ENCODE measurements around the gene ACSS3.

Gene ACSS3

GRCh38 chr12:81083906-81084513 lies 6.1 kb downstream of the ACSS3 start:
- CTCF ChIA-PET: no interaction called here
- 94% methylated on average over 6 of the region's 7 CpGs for WGBS (ENCODE audit: insufficient coverage)
- no peak overlapping the region for H3K4me3 ChIP-seq (ENCODE audit: control insufficient read depth in 1 of 7, extremely low read depth in 1 of 7, insufficient read depth in 4 of 7, low read depth in 2 of 7, low read length in 6 of 7)

GRCh38 chr12:81084811-81085350 lies 7.0 kb downstream of the ACSS3 start:
- H3K27me3 ChIP-seq (replicated peaks in 2 of 5; ENCODE audit: control insufficient read depth in 4 of 5, insufficient read depth in 5 of 5, low read length in 4 of 5): no peaks in the 10 kb centered on the region
- no peak overlapping the region for H3K4me3 ChIP-seq (ENCODE audit: control insufficient read depth in 1 of 7, extremely low read depth in 1 of 7, insufficient read depth in 4 of 7, low read depth in 2 of 7, low read length in 6 of 7)
- H3K27ac ChIP-seq (ENCODE audit: insufficient read depth in 1 of 2, low read depth in 1 of 2, low read length in 2 of 2, poor library complexity in 1 of 2, severe bottlenecking in 2 of 2): no peak overlapping the region
- no peaks in the 10 kb centered on the region for H3K36me3 ChIP-seq (ENCODE audit: control insufficient read depth in 4 of 4, insufficient read depth in 4 of 4, low read length in 3 of 4)
- no peaks in the 10 kb centered on the region for H3K9me3 ChIP-seq (ENCODE audit: control extremely low read depth in 1 of 5, control insufficient read depth in 4 of 5, insufficient read depth in 2 of 5, low read depth in 1 of 5, low read length in 4 of 5)
- CTCF ChIA-PET: no interaction called here
- H3K4me1 ChIP-seq (ENCODE audit: control extremely low read depth in 1 of 4, control insufficient read depth in 4 of 4, insufficient read depth in 4 of 4, low read length in 3 of 4): no peaks in the 10 kb centered on the region
- no CpG with 5 or more reads among the region's 1 CpG for WGBS (ENCODE audit: insufficient coverage)
- POLR2A ChIA-PET: no interaction called here
- no peak for DNase-seq

More at GRCh38 chr12:81083906-81084513, 6.1 kb downstream of the ACSS3 start:
- POLR2A ChIA-PET: no interaction called here
- DNase-seq: no peak
- Histone ChIP-seq H3K27ac (ENCODE audit: insufficient read depth in 1 of 2, low read depth in 1 of 2, low read length in 2 of 2, poor library complexity in 1 of 2, severe bottlenecking in 2 of 2) (no peak overlapping the region), H3K27me3 (replicated peaks in 2 of 5; ENCODE audit: control insufficient read depth in 4 of 5, insufficient read depth in 5 of 5, low read length in 4 of 5) (peaks cover 0 to 6% (median 5%) of the 10 kb centered on the region in 5 experiments), H3K4me1 (ENCODE audit: control extremely low read depth in 1 of 4, control insufficient read depth in 4 of 4, insufficient read depth in 4 of 4, low read length in 3 of 4) (no peaks in the 10 kb centered on the region), H3K9me3 (ENCODE audit: control extremely low read depth in 1 of 5, control insufficient read depth in 4 of 5, insufficient read depth in 2 of 5, low read depth in 1 of 5, low read length in 4 of 5) (no peaks in the 10 kb centered on the region), H3K36me3 (ENCODE audit: control insufficient read depth in 4 of 4, insufficient read depth in 4 of 4, low read length in 3 of 4) (no peaks in the 10 kb centered on the region)

GRCh38 chr12:81085832-81086231 lies 8.0 kb downstream of the ACSS3 start:
- Histone ChIP-seq H3K9me3 (ENCODE audit: control extremely low read depth in 1 of 5, control insufficient read depth in 4 of 5, insufficient read depth in 2 of 5, low read depth in 1 of 5, low read length in 4 of 5) (no peaks in the 10 kb centered on the region), H3K36me3 (ENCODE audit: control insufficient read depth in 4 of 4, insufficient read depth in 4 of 4, low read length in 3 of 4) (no peaks in the 10 kb centered on the region), H3K27ac (ENCODE audit: insufficient read depth in 1 of 2, low read depth in 1 of 2, low read length in 2 of 2, poor library complexity in 1 of 2, severe bottlenecking in 2 of 2) (no peak overlapping the region), H3K4me3 (ENCODE audit: control insufficient read depth in 1 of 7, extremely low read depth in 1 of 7, insufficient read depth in 4 of 7, low read depth in 2 of 7, low read length in 6 of 7) (no peak overlapping the region), H3K27me3 (replicated peaks in 2 of 5; ENCODE audit: control insufficient read depth in 4 of 5, insufficient read depth in 5 of 5, low read length in 4 of 5) (peaks cover 0 to 2% (median 0%) of the 10 kb centered on the region in 5 experiments), H3K4me1 (ENCODE audit: control extremely low read depth in 1 of 4, control insufficient read depth in 4 of 4, insufficient read depth in 4 of 4, low read length in 3 of 4) (no peaks in the 10 kb centered on the region)
- ChIA-PET CTCF (no interaction called here), POLR2A (no interaction called here)
- no CpG with 5 or more reads among the region's 2 CpGs for WGBS (ENCODE audit: insufficient coverage)
- no peak for DNase-seq

GRCh38 chr12:81086342-81086741 lies 8.5 kb downstream of the ACSS3 start:
- no peaks in the 10 kb centered on the region for H3K36me3 ChIP-seq (ENCODE audit: control insufficient read depth in 4 of 4, insufficient read depth in 4 of 4, low read length in 3 of 4)
- ChIA-PET POLR2A (no interaction called here), CTCF (no interaction called here)
- 94% methylated on average over 3 of the region's 4 CpGs for WGBS (ENCODE audit: insufficient coverage)
- H3K4me1 ChIP-seq (ENCODE audit: control extremely low read depth in 1 of 4, control insufficient read depth in 4 of 4, insufficient read depth in 4 of 4, low read length in 3 of 4): no peaks in the 10 kb centered on the region
- H3K27ac ChIP-seq (ENCODE audit: insufficient read depth in 1 of 2, low read depth in 1 of 2, low read length in 2 of 2, poor library complexity in 1 of 2, severe bottlenecking in 2 of 2): no peak overlapping the region
- DNase-seq: no peak
- H3K4me3 ChIP-seq (ENCODE audit: control insufficient read depth in 1 of 7, extremely low read depth in 1 of 7, insufficient read depth in 4 of 7, low read depth in 2 of 7, low read length in 6 of 7): no peak overlapping the region
- no peaks in the 10 kb centered on the region for H3K9me3 ChIP-seq (ENCODE audit: control extremely low read depth in 1 of 5, control insufficient read depth in 4 of 5, insufficient read depth in 2 of 5, low read depth in 1 of 5, low read length in 4 of 5)
- peaks cover 0 to 2% (median 0%) of the 10 kb centered on the region in 5 experiments for H3K27me3 ChIP-seq (replicated peaks in 2 of 5; ENCODE audit: control insufficient read depth in 4 of 5, insufficient read depth in 5 of 5, low read length in 4 of 5)

GRCh38 chr12:81088221-81088620 lies 10.3 kb downstream of the ACSS3 start:
- ChIA-PET POLR2A (no interaction called here), CTCF (no interaction called here)
- peaks cover 0 to 2% (median 0%) of the 10 kb centered on the region in 5 experiments for H3K27me3 ChIP-seq (replicated peaks in 2 of 5; ENCODE audit: control insufficient read depth in 4 of 5, insufficient read depth in 5 of 5, low read length in 4 of 5)
- no peaks in the 10 kb centered on the region for H3K36me3 ChIP-seq (ENCODE audit: control insufficient read depth in 4 of 4, insufficient read depth in 4 of 4, low read length in 3 of 4)
- H3K4me1 ChIP-seq (ENCODE audit: control extremely low read depth in 1 of 4, control insufficient read depth in 4 of 4, insufficient read depth in 4 of 4, low read length in 3 of 4): no peaks in the 10 kb centered on the region
- no peak for DNase-seq
- H3K9me3 ChIP-seq (ENCODE audit: control extremely low read depth in 1 of 5, control insufficient read depth in 4 of 5, insufficient read depth in 2 of 5, low read depth in 1 of 5, low read length in 4 of 5): no peaks in the 10 kb centered on the region
- no CpG with 5 or more reads among the region's 4 CpGs for WGBS (ENCODE audit: insufficient coverage)
- H3K27ac ChIP-seq (ENCODE audit: insufficient read depth in 1 of 2, low read depth in 1 of 2, low read length in 2 of 2, poor library complexity in 1 of 2, severe bottlenecking in 2 of 2): no peak overlapping the region
- H3K4me3 ChIP-seq (ENCODE audit: control insufficient read depth in 1 of 7, extremely low read depth in 1 of 7, insufficient read depth in 4 of 7, low read depth in 2 of 7, low read length in 6 of 7): no peak overlapping the region

- Histone ChIP-seq H3K9me3 (ENCODE audit: control extremely low read depth in 1 of 5, control insufficient read depth in 4 of 5, insufficient read depth in 2 of 5, low read depth in 1 of 5, low read length in 4 of 5) (no peaks in the 10 kb centered on the region), H3K27me3 (replicated peaks in 2 of 5; ENCODE audit: control insufficient read depth in 4 of 5, insufficient read depth in 5 of 5, low read length in 4 of 5) (peaks cover 0 to 2% (median 0%) of the 10 kb centered on the region in 5 experiments), H3K4me1 (ENCODE audit: control extremely low read depth in 1 of 4, control insufficient read depth in 4 of 4, insufficient read depth in 4 of 4, low read length in 3 of 4) (no peaks in the 10 kb centered on the region), H3K27ac (ENCODE audit: insufficient read depth in 1 of 2, low read depth in 1 of 2, low read length in 2 of 2, poor library complexity in 1 of 2, severe bottlenecking in 2 of 2) (no peak overlapping the region), H3K4me3 (ENCODE audit: control insufficient read depth in 1 of 7, extremely low read depth in 1 of 7, insufficient read depth in 4 of 7, low read depth in 2 of 7, low read length in 6 of 7) (no peak overlapping the region), H3K36me3 (ENCODE audit: control insufficient read depth in 4 of 4, insufficient read depth in 4 of 4, low read length in 3 of 4) (no peaks in the 10 kb centered on the region)
- ChIA-PET POLR2A (no interaction called here), CTCF (no interaction called here)
- DNase-seq: no peak
- WGBS (ENCODE audit: insufficient coverage): no CpG with 5 or more reads among the region's 1 CpG
Measured at GRCh38 chr12:81089412-81089811, 11.5 kb downstream of the ACSS3 start.

GRCh38 chr12:81092053-81092452 lies 14.2 kb downstream of the ACSS3 start:
- ChIA-PET CTCF (no interaction called here), POLR2A (no interaction called here)

More at GRCh38 chr12:81092053-81092452, 14.2 kb downstream of the ACSS3 start:
- no peak for DNase-seq
- H3K36me3 ChIP-seq (ENCODE audit: control insufficient read depth in 4 of 4, insufficient read depth in 4 of 4, low read length in 3 of 4): no peaks in the 10 kb centered on the region
- no peaks in the 10 kb centered on the region for H3K9me3 ChIP-seq (ENCODE audit: control extremely low read depth in 1 of 5, control insufficient read depth in 4 of 5, insufficient read depth in 2 of 5, low read depth in 1 of 5, low read length in 4 of 5)
- WGBS (ENCODE audit: insufficient coverage): no CpG with 5 or more reads among the region's 3 CpGs
- no peak overlapping the region for H3K4me3 ChIP-seq (ENCODE audit: control insufficient read depth in 1 of 7, extremely low read depth in 1 of 7, insufficient read depth in 4 of 7, low read depth in 2 of 7, low read length in 6 of 7)
- H3K4me1 ChIP-seq (ENCODE audit: control extremely low read depth in 1 of 4, control insufficient read depth in 4 of 4, insufficient read depth in 4 of 4, low read length in 3 of 4): no peaks in the 10 kb centered on the region
- no peak overlapping the region for H3K27ac ChIP-seq (ENCODE audit: insufficient read depth in 1 of 2, low read depth in 1 of 2, low read length in 2 of 2, poor library complexity in 1 of 2, severe bottlenecking in 2 of 2)
- peaks cover 0 to 2% (median 0%) of the 10 kb centered on the region in 5 experiments for H3K27me3 ChIP-seq (replicated peaks in 2 of 5; ENCODE audit: control insufficient read depth in 4 of 5, insufficient read depth in 5 of 5, low read length in 4 of 5)
